GM19438 (cell line): ENCODE results near the gene DEGS2.
"Not testable (repeated sequence)": the region's sequence is repeated elsewhere in the genome, so short reads cannot be mapped to it uniquely, and the experiment has no call there.

Source experiments
- ATAC-seq: cut with Tn5 transposase; IDR thresholded peaks from one replicate; pipeline ENCODE4 v1.9.1; 2021; ENCODE audit warnings: low read depth; ENCODE audit not compliant: unreplicated experiment

The DEGS2 gene

DNA sequence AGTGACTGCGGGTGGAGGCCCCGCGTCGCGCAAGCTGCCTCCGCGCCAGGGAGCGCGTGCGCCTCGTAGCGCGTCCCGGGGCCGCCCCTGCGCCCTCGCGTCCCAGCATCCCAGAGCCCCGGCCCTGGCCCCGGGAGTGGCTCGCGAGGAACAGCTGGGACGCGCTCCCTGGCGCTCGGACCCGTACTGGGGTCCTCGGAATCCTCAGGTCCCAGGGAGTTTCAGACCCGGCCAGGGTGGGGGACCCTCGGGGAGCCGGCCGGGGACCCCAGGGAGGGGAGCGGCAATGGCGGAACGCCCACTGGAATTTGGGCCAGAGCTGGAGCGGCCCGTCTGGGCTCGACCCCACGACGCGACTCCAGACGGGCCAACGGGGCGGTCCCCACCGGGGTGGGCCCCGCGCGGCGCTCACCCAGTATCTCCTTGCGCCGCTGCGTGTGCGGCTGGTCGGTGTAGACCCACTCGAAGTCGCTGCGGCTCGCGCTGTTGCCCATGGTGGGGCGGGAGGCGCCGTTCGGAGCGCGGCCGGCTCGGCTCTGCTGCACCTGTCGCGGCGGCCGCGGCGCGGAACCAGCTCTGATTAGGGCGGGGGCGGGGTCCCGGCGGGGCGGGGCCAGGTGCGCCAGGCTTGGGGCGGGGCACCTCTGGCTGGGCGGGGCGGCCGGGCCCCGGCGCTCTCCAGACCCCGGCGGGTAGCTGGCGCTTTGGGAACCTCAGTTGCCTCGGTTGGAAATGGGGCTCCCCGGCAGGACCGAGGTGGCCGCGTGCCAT, at the start of gene DEGS2:
TSS of gene DEGS2 (minus strand) at position 552 of the 771 bp plus-strand sequence. CDS start at position 494, 58 bp downstream.
- peak; percentile 60 for ATAC-seq

DNA sequence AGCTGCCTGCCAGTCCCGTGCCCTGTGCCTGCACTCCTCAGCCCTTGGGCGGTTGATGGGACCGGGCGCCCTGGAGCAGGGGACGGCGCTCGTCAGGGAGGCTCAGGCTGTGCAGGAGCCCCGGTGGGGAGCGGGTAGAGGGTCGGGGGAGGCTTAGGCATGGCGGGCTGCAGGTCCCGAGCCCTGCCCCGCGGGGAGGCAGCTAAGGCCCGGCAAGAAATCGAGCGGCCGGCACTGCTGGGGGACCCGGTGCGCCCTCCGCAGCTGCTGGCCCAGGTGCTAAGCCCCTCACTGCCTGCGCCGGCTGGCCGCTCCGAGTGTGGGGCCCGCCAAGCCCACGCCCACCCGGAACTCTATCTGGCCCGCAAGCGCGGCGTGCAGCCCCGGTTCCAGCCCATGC, 48.7 kb upstream of the DEGS2 start:
- not testable (repeated sequence) for ATAC-seq

DNA sequence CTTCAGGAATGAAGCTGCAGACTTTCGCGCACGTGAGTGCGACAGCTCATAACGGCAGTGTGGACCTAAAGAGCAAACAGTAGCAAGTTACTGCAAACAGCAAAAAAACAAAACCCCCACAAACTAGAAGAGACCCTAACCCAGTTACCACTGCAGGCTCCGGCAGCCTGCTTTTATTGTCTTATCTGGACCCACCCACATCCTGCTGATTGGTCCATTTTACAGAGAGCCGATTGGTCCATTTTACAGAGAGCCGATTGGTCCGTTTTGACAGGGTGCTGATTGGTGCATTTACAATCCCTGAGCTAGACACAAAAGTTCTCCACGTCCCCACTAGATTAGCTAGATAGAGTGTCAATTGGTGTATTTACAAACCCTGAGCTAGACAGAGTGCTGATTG, 48.1 kb upstream of the DEGS2 start:
- not testable (repeated sequence) for ATAC-seq

DNA sequence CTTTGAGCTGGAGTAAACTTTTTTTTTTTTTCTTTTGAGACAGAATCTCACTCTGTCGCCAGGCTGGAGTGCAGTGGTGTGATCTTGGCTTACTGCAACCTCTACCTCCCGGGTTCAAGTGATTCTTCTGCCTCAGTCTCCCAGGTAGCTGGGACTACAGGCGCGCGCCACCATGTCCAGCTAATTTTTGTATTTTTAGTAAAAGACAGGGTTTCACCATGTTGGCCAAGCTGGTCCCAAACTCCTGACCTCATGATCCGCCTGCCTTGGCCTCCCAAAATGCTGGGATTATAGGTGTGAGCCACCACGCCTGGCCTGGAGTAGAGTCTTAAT, 45.4 kb upstream of the DEGS2 start:
- ATAC-seq, result not testable (repeated sequence)

DNA sequence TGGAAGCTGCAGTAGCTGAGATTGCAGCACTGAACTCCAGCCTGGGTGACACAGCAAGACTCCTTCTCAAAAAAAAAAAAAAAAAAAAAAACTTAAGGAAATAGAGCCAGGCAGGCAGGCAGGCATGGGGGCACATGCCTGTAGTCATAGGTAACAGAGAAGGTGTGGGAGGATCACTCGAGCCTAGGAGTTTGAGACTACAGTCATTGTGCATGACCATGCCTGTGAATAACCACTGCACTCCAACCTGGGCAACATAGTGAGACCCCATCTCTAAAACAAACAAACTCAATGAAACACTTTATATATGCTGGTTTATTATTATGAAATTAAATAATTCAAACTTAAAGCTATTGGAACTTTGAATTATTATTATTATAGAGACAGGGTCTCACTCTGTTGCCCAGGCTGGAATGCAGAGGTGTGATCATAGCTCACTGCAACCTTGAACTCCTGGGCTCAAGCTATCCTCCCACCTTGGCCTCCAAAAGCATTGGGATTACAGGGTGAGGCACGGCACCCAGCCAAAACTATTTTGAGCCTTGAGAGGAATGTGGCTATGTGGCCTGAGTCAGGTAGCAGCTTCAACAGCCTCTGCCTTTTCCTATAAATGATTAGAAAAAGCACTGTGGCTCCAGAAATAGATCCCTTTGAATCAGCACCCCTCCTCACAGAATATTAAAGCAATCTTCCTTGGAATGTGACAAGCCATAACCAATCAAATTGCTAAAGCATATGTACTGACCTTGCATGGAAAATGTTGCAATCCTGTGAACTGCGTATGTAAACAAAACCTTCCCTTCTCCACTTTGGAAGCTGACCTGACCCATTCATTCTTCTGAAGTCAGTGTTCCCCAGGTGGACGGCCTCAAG, 44.8 kb upstream of the DEGS2 start:
- no peak for ATAC-seq

DNA sequence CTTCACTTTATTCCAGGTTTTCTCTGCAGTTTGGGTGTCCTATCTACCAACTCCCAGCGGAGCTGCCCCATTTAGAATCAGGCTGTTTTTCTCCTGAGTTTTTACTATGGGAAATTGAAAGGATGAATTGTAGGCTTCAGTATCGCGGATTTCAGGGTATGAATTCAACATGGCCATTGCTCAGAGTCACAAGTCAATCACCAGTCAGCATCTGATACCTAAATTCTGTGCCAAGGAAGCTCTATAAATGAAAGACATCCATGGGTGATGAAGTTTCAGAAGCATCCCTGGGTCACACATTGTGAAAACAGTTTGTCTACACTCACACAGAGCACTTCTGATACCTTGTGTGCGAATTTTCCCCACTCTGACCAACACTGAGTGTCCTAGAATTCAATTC, 43.7 kb upstream of the DEGS2 start:
- ATAC-seq, result no peak

DNA sequence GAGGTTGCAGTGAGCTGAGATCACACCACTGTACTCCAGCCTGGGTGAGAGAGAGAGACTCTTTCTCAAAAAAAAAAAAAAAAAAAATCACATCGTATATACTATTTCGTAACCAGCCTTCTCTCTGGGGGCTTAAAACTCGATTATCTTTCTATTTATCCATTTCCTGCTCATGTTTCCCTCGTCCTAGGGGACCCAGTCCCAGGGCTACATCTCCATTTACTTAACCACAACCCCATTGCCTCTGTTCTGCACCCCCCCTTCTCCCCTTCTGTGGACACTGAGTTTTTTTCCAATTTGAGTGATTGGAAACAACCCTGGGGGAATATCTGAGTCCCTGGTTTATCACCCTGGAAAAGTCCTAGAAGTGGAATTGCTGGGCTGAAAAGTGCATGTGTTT, 43.3 kb upstream of the DEGS2 start:
- no peak for ATAC-seq

DNA sequence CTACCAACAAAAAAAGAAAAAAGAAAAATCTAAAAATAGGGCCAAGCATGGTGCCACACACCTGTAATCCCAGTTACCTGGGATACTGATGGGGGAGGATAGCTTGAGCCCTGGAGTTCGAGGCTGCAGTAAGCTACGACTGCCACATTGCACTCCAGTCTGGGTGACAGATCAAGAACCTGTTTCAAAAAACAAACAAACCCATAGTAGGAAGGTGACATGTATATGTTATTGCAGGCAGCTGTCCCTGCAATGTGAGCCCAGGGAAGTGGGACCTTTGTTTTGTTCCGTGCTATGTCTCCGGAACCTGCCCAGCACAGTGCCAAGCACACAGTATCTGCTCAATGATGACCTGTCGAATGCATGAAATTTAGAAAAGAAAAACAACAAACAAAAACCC, 42.3 kb upstream of the DEGS2 start:
- ATAC-seq, result no peak

DNA sequence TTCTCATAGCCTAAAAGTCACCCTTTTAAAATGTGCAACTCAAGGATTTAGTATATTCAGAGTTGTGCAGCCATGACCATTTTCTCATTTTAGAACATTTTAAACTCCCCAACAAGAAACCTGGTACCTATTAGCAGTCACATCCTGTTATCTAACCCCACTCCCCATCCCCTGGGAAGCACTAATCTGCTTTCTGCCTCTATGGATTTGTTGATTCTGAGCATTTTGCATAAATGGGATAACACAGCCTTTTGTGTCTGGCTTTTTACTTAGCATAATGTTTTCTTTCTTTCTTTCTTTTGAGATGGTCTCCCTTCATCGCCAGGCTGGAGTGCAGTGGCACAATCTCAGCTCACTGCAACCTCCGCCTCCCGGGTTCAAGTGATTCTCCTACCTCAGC, 40.9 kb upstream of the DEGS2 start:
- ATAC-seq, result no peak

DNA sequence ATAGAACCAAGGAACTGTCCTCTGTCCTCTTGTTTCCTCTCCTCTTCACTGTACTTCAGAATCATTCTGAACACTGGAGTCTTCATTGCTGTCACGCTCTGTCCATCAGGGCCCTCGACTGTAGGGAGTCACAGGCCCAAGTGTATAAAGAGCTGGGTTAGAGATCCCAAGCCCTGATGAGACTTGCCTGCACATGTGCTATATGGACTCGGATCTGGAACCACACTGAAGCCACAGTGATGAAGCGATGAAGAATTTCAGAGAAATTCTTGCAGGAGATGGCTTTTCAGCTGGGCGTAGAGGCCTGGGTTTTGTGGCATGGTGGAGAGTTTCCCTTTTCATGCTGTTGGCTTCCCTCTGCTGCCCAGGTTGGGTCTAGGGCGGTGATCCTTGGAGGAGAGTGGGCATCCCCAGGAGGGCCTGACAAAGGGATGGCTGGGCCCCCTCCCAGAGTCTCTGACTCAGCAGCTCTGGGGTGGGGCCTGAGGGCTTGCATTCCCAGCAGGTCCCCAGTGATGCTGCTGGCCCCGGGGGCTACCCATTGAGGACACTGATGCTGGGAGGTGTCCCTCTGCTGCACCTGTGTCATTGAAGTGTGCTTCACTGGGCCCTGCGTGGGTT, 39.9 kb upstream of the DEGS2 start:
- ATAC-seq, result no peak

DNA sequence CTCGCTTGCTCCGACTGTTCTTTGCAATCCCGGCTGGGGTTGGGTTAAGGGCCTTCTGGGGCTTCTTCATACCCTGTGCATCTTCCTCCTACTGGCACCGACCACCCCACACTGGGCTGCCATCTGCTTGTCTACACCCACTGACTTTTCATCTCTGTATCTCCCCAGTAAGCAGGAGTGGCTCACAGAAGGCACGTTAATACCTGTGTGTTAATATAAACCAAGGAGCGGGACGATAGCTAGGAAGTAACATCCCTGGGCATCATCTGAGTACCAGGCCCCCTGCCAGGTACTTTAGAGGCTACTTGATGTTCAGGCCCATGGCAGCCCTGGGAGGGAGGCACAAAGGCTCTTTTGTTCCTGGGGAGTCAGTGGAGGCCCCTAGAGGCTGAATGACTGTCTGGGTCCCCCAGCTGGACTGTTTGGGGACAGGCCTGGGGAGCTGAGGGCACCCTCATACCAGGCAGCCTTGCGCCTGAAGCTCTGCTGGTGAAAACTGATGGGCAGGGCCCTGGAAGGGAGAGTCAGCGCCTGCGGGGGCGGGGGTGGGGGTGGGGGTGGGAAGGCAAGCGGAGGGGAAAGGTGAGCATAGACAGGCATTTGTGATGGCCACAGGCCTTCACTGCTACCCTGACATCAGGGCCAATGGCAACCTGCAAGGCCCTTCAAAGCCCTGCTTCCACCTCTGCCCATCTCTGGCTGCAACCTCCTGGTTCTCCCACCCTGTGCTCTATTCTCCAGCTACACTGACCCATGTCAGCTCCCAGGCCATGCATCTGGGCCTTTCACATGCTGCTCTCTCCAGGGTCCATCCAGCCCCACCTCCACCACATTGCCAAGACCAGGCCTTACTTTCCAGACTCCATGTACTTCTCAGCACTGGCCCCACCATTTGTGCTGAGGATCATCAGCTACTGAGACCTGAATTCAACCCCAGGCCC, 34.2 kb upstream of the DEGS2 start:
- no peak for ATAC-seq

DNA sequence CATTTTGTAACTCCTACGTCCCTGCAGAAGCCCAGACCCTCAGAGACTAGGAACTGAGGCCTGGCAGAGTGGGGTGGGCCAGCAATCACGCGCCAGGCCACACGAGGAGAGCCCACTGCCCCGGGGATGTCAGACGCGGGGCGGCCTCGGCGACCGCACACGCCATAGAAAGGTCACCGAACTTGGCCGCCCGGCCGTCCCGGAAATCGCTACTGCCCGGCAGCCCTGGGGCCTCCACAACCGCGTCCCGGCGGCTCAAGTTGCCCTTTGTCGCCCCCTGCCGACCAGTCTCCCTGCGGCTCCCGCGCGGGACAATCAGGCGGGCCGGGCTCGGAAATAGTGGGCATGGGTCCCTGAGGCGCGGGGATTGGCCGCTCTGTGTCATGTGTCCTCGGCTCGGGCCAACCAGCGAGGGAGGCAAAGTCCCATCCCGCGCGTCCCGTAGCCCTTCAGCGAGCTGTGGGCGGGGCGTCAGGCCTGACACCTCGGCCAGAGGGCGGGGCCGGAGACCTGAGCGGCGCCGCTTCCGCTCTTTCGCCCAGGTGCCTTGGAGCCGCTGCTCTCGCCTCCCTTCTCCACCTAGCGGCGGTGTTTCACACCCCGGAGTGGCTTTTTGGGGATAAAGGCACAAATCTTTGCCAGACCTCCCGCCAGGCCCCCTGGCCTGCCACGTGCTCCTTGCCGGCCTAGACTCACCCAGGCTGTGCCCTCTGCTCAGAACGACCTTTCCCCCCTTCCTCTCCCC, 33.4 kb upstream of the DEGS2 start:
- peak; percentile 98 for ATAC-seq

DNA sequence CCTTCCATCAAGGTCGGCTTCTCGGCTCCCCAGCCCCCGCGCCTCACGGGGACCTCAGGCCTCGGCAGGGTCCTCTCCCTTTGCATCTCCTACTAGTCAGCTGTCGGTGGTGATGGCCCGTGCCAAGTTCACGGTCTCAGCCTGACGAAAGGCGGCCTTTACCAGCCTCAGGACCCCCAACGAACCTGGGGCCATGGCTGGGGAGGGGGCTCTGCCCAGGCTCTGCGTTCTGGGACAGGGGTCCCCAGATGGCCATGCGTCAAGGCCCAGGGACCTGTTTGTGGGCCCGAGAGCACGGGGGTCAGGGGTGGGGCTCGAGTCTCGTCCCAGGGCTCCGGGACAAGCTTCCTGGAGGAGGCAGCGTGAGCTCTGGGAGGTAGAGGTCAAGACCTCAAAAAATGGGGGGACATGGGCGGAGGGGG, 32.8 kb upstream of the DEGS2 start:
- ATAC-seq, result no peak

DNA sequence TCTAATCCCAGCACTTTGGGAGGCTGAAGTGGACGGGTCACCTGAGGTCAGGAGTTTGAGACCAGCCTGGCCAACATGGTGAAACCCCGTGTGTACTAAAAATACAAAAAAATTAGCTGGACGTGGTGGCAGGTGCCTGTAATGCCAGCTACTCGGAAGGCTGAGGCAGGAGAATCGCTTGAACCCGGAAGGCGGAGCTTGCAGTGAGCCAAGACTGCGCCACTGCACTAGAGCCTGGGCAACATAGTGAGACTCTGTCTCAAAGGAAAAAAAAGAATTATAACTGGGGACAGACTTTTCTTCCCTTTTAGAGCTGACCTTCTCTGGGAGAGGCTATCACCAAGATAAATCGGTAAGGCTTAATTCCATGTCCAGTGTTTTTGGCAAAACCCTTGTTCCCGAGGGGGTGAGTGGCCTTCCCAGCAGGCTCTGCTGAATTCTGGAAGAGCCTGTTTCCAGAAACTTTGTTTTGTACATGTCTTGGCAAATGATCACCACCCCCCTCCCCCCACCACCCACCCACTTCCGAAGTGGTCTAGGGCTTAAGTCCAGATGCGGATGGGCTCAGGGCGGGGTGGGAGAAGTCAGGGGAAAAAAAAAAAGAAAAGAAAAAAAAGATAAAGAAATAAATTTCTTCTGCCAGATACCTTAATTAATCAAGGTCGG, 32.3 kb upstream of the DEGS2 start:
- ATAC-seq, result no peak

DNA sequence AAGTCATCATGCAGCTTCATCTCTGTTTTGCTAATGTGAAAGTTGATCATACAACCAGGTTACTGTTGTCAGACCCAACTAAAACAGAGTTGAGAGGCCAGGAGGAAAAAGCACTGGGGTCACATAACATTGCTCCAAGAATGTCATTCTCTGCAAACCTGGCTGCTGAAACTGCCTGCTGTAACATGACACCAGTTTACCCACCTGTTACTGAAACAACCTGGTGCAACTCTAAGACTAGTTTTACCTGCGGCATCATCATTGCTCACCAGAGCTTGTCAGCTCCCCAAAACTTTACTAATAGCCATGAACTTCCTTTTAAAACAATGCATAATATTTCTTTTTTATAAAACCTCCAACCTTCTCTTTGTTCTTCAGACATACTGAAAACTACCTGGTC, 30.7 kb upstream of the DEGS2 start:
- no peak for ATAC-seq

DNA sequence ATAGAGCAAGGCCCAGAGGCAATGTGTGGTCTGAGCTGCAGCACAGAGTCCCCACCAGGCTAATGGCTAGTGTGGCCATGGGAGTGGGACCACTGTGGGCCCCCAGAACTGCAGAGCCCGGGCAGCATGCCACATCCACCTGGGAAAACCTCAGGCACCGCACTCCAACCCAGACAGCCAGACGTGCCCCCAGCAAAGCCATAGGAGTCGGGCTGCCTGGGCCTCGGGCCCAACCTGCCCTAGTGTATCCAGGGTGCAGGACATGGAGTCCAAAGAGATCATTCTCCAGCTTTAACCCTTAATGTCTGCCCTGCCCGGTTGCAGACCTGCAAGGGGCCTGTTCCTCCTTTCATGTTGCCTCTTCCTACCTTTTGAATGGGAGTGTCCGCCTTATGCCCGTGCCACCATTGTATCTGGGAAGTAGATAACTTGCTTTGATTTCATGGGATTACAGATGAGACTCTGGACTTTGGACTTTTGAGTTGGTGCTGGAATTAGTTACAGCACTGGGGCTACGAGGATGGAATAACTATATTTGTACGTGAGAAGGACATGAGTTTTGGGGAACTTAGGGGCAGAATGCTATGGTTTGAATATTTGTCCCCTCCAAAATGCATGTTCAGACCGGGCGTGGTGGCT, 29.1 kb upstream of the DEGS2 start:
- no peak for ATAC-seq

DNA sequence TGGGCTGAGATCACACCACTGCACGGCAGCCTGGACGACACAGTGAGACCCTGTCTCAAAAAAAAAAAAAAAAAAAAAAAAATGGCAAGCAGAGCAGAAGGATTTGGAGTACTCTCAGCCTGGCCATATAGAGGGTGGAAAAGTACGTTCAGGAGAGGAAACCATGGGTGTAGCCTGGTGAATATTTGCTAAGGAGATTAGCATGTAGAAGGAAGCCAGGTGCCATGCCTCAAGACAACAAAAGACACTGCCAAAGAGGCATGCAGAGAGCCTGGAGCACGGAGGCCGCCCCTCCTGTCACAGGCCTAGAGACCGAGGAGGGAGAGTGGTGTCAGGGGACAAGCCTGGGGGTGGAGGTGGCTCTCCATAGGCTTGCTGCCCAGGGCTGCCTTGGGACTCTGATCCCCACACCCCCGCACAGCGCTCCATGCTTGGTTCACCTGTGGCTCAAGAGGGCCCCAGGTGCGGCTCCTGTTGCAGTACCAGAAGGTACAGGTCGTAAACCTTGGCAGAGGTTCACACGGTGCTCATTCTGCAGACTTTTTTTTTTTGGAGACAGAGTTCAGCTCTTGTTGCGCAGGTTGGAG, 27.9 kb upstream of the DEGS2 start:
- no peak for ATAC-seq

DNA sequence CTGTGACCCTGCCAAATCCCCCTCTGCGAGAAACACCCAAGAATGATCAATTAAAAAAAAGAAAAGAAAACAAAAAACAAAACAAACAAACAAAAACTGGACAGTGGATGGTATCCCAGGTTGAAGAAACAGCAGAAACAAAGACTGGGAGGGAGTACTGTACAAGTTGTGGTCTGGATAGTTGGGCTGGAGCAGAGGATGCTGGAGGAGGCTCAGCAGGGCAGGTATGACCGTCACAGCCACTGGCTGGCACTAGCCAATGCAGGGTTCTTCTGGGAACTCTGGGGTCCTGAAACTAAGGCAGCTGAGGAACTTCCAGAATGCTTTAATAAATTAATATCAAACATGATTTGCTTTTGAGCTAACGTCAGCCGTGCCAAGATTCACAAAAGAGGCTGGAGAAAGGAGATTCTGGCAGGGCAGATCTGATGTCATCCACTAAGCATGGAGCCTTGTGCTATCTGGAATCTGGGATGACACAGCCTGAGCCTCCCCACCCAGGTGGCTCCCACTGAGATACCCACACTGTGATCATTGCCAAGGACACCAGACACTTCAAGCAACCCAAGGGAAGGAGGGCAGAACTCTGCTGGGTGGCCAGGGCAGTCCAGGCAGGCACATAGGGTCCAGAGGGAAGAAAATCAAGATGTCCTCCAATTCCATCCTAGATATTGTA, 22.6 kb upstream of the DEGS2 start:
- not testable (repeated sequence) for ATAC-seq
